HepG2 (cell line): ENCODE data around the gene PRIMPOL.
"Not testable (repeated sequence)": the region's sequence is repeated elsewhere in the genome, so short reads cannot be mapped to it uniquely, and the experiment has no call there.

Experiments
- FOXP1 ChIP-seq, 2 experiments: fragments of 450-650 bp in 1 of 2; IDR thresholded peaks; 2 replicates each; pipeline ENCODE4 v1.6.1; 2017 to 2018; ENCODE audit warnings: antibody characterized with exemption in 1 of 2
- ZNF746 ChIP-seq: sonication (generic); formaldehyde crosslinking; IDR thresholded peaks from 2 replicates; pipeline ENCODE4 v1.8.0; 2022; ENCODE audit warnings: mild to moderate bottlenecking, missing genetic modification reagents
- ZNF777 ChIP-seq: sonication (generic); formaldehyde crosslinking; IDR thresholded peaks from 2 replicates; pipeline ENCODE4 v1.4.0; 2020; ENCODE audit warnings: missing genetic modification reagents

GRCh38 chr4:184739575-184739974, 90.0 kb downstream of the PRIMPOL start:
- TF ChIP-seq ZNF777; ZNF746 (CRISPR knock-in tag); FOXP1 (IDR thresholded peaks at IDR 0.05); FOXP1 (CRISPR knock-in tag; IDR thresholded peaks at IDR 0.05): not testable (repeated sequence)
